SJCRH30 (cell line): ENCODE results near the gene PDGFC. TPM values are rescaled to one million over a fixed set of nuclear protein-coding genes. Genes with fewer than 3 reads are reported as not detected.

Experiments
- DNase-seq, 2 experiments: peaks; one replicate each; pipeline ENCODE4 v3.0.0-alpha.2; 2015 to 2020
- H3K27ac ChIP-seq: fragments of 250-450 bp; sonication (Bioruptor Pico); 2 replicates; pipeline ENCODE4 v1.5.1; 2020; ENCODE audit warnings: mild to moderate bottlenecking, moderate library complexity
- H3K27me3 ChIP-seq: fragments of 250-450 bp; sonication (Bioruptor Pico); 2 replicates; pipeline ENCODE4 v1.5.1; 2020; ENCODE audit warnings: mild to moderate bottlenecking, moderate library complexity
- H3K36me3 ChIP-seq: fragments of 250-450 bp; sonication (Bioruptor Pico); 2 replicates; pipeline ENCODE4 v1.5.1; 2020; ENCODE audit warnings: mild to moderate bottlenecking, moderate library complexity
- H3K4me1 ChIP-seq: fragments of 250-450 bp; sonication (Bioruptor Pico); 2 replicates; pipeline ENCODE4 v1.5.1; 2020; ENCODE audit warnings: mild to moderate bottlenecking, moderate library complexity
- H3K4me3 ChIP-seq: fragments of 250-450 bp; sonication (Bioruptor Pico); 2 replicates; pipeline ENCODE4 v1.5.1; 2020; ENCODE audit warnings: mild to moderate bottlenecking, moderate library complexity
- H3K9me3 ChIP-seq: fragments of 250-450 bp; sonication (Bioruptor Pico); replicated peaks from 2 replicates; pipeline ENCODE4 v1.5.1; 2020; ENCODE audit warnings: mild to moderate bottlenecking, moderate library complexity
- total RNA-seq: library from RNA; depleted of rRNA; stranded (reverse); fragments of >200 nt; shearing (Covaris generic); gene quantifications from 2 replicates; pipeline ENCODE4 v1.2.3, GENCODE V29; 2014

PDGFC gene
- total RNA-seq, 1 experiment from 2014 or later, result 14.6 TPM

- H3K27me3 ChIP-seq, result no peaks in the 10 kb centered on the region
- no peak for DNase-seq
- H3K4me3 ChIP-seq, result no peak overlapping the region
- H3K9me3 ChIP-seq, result no peaks in the 10 kb centered on the region
- H3K4me1 ChIP-seq, result no peaks in the 10 kb centered on the region; the same call in 1 of the 2 replicates
- H3K27ac ChIP-seq, result no peak overlapping the region
- no peaks in the 10 kb centered on the region for H3K36me3 ChIP-seq
These were observed 8.2 kb downstream of the PDGFC start for GRCh38 chr4:156963419-156963818.

GRCh38 chr4:156962528-156962974 is 9.0 kb downstream of the PDGFC start:
- H3K9me3 ChIP-seq, result no peaks in the 10 kb centered on the region
- no peak overlapping the region for H3K4me3 ChIP-seq
- no peak for DNase-seq
- no peak overlapping the region for H3K27ac ChIP-seq
- no peaks in the 10 kb centered on the region for H3K27me3 ChIP-seq
- no peaks in the 10 kb centered on the region for H3K36me3 ChIP-seq
- no peaks in the 10 kb centered on the region for H3K4me1 ChIP-seq

GRCh38 chr4:156962058-156962358 is 9.6 kb downstream of the PDGFC start:
- Histone ChIP-seq H3K27ac (no peak overlapping the region), H3K9me3 (no peaks in the 10 kb centered on the region), H3K4me1 (no peaks in the 10 kb centered on the region), H3K36me3 (no peaks in the 10 kb centered on the region), H3K4me3 (no peak overlapping the region), H3K27me3 (no peaks in the 10 kb centered on the region)
- DNase-seq, result no peak

- Histone ChIP-seq H3K4me1 (no peaks in the 10 kb centered on the region), H3K9me3 (no peaks in the 10 kb centered on the region), H3K27ac (no peak overlapping the region), H3K4me3 (no peak overlapping the region), H3K36me3 (no peaks in the 10 kb centered on the region), H3K27me3 (no peaks in the 10 kb centered on the region)
- DNase-seq, result no peak
These were observed 10.2 kb downstream of the PDGFC start for GRCh38 chr4:156961196-156962057.

- no peak for DNase-seq
- H3K36me3 ChIP-seq, result no peaks in the 10 kb centered on the region
- no peak overlapping the region for H3K27ac ChIP-seq
- H3K4me3 ChIP-seq, result no peak overlapping the region
- no peaks in the 10 kb centered on the region for H3K27me3 ChIP-seq
- H3K4me1 ChIP-seq, result no peaks in the 10 kb centered on the region
- H3K9me3 ChIP-seq, result no peaks in the 10 kb centered on the region
These were observed 12.3 kb downstream of the PDGFC start for GRCh38 chr4:156959298-156959702.

- no peak overlapping the region for H3K4me3 ChIP-seq
- H3K27ac ChIP-seq, result no peak overlapping the region
- no peaks in the 10 kb centered on the region for H3K9me3 ChIP-seq
- no peaks in the 10 kb centered on the region for H3K4me1 ChIP-seq
- no peak for DNase-seq
- no peaks in the 10 kb centered on the region for H3K36me3 ChIP-seq
- H3K27me3 ChIP-seq, result no peaks in the 10 kb centered on the region
These were observed 13.1 kb downstream of the PDGFC start for GRCh38 chr4:156958276-156959074.

- Histone ChIP-seq H3K27me3 (no peaks in the 10 kb centered on the region), H3K4me3 (no peak overlapping the region), H3K36me3 (no peaks in the 10 kb centered on the region), H3K4me1 (no peaks in the 10 kb centered on the region), H3K27ac (no peak overlapping the region), H3K9me3 (no peaks in the 10 kb centered on the region)
- DNase-seq, result no peak
These were observed 14.0 kb downstream of the PDGFC start for GRCh38 chr4:156957556-156957955.

GRCh38 chr4:156956826-156957368 is 14.7 kb downstream of the PDGFC start:
- no peaks in the 10 kb centered on the region for H3K9me3 ChIP-seq
- no peak overlapping the region for H3K27ac ChIP-seq
- no peaks in the 10 kb centered on the region for H3K4me1 ChIP-seq
- no peak for DNase-seq
- H3K36me3 ChIP-seq, result no peaks in the 10 kb centered on the region
- no peak overlapping the region for H3K4me3 ChIP-seq
- H3K27me3 ChIP-seq, result no peaks in the 10 kb centered on the region

- H3K9me3 ChIP-seq, result no peaks in the 10 kb centered on the region
- DNase-seq, result no peak
- no peaks in the 10 kb centered on the region for H3K27me3 ChIP-seq
- H3K36me3 ChIP-seq, result no peaks in the 10 kb centered on the region
- no peak overlapping the region for H3K4me3 ChIP-seq
- no peaks in the 10 kb centered on the region for H3K4me1 ChIP-seq
- H3K27ac ChIP-seq, result no peak overlapping the region
These were observed 15.2 kb downstream of the PDGFC start for GRCh38 chr4:156956359-156956758.

- H3K27ac ChIP-seq, result no peak overlapping the region
- no peaks in the 10 kb centered on the region for H3K36me3 ChIP-seq
- no peak for DNase-seq
- H3K4me3 ChIP-seq, result no peak overlapping the region
- H3K27me3 ChIP-seq, result no peaks in the 10 kb centered on the region
- no peaks in the 10 kb centered on the region for H3K4me1 ChIP-seq
- H3K9me3 ChIP-seq, result no peaks in the 10 kb centered on the region
These were observed 17.0 kb downstream of the PDGFC start for GRCh38 chr4:156954587-156954986.

GRCh38 chr4:156953951-156954350 is 17.6 kb downstream of the PDGFC start:
- DNase-seq, result no peak
- no peaks in the 10 kb centered on the region for H3K27me3 ChIP-seq
- no peaks in the 10 kb centered on the region for H3K36me3 ChIP-seq
- H3K27ac ChIP-seq, result no peak overlapping the region
- H3K4me3 ChIP-seq, result no peak overlapping the region
- no peaks in the 10 kb centered on the region for H3K9me3 ChIP-seq
- peaks cover 5% of the 10 kb centered on the region; the same call in 1 of the 2 replicates for H3K4me1 ChIP-seq

- H3K27me3 ChIP-seq, result no peaks in the 10 kb centered on the region
- DNase-seq, result no peak
- no peaks in the 10 kb centered on the region for H3K9me3 ChIP-seq
- H3K36me3 ChIP-seq, result no peaks in the 10 kb centered on the region
- no peak overlapping the region for H3K4me3 ChIP-seq
- H3K4me1 ChIP-seq, result peaks cover 6% of the 10 kb centered on the region; the same call in 1 of the 2 replicates
- no peak overlapping the region for H3K27ac ChIP-seq
These were observed 18.6 kb downstream of the PDGFC start for GRCh38 chr4:156953001-156953400.

GRCh38 chr4:156952078-156952759 is 19.4 kb downstream of the PDGFC start:
- no peaks in the 10 kb centered on the region for H3K27me3 ChIP-seq
- peaks cover 6% of the 10 kb centered on the region for H3K4me1 ChIP-seq
- no peak for DNase-seq
- no peaks in the 10 kb centered on the region for H3K9me3 ChIP-seq
- H3K27ac ChIP-seq, result no peak overlapping the region
- H3K36me3 ChIP-seq, result no peaks in the 10 kb centered on the region
- H3K4me3 ChIP-seq, result no peak overlapping the region

- no peak overlapping the region for H3K4me3 ChIP-seq
- H3K27ac ChIP-seq, result no peak overlapping the region
- H3K4me1 ChIP-seq, result peaks cover 13% of the 10 kb centered on the region
These were observed 20.7 kb downstream of the PDGFC start for GRCh38 chr4:156950948-156951347.

GRCh38 chr4:156950090-156950489 is 21.5 kb downstream of the PDGFC start:
- Histone ChIP-seq H3K27ac (no peak overlapping the region), H3K4me1 (peaks cover 13% of the 10 kb centered on the region), H3K4me3 (no peak overlapping the region)

More at GRCh38 chr4:156950948-156951347, 20.7 kb downstream of the PDGFC start:
- DNase-seq, result no peak
- no peaks in the 10 kb centered on the region for H3K36me3 ChIP-seq
- H3K9me3 ChIP-seq, result no peaks in the 10 kb centered on the region
- H3K27me3 ChIP-seq, result no peaks in the 10 kb centered on the region

More at GRCh38 chr4:156950090-156950489, 21.5 kb downstream of the PDGFC start:
- DNase-seq, result no peak
- Histone ChIP-seq H3K36me3 (no peaks in the 10 kb centered on the region), H3K27me3 (no peaks in the 10 kb centered on the region), H3K9me3 (no peaks in the 10 kb centered on the region)
